ELR (cell line): Measurements from ENCODE around the gene SEMA3D.
"Not testable (repeated sequence)": the region's sequence is repeated elsewhere in the genome, so short reads cannot be mapped to it uniquely, and the experiment has no call there.

Experiments used
- DNase-seq: peaks from one replicate; pipeline ENCODE4 v3.0.0-alpha.2; 2015; ENCODE audit warnings: low read depth

The SEMA3D gene

GRCh38 chr7:84992954-84993353, 193.9 kb downstream of the SEMA3D start:
- DNase-seq: not testable (repeated sequence)

GRCh38 chr7:84985073-84985784, 201.6 kb downstream of the SEMA3D start:
- DNase-seq: no peak

GRCh38 chr7:84982199-84982598, 204.7 kb downstream of the SEMA3D start:
- DNase-seq: no peak

- no peak for DNase-seq
These were observed 205.5 kb downstream of the SEMA3D start for GRCh38 chr7:84981055-84981976.

GRCh38 chr7:84975586-84976185, 211.2 kb downstream of the SEMA3D start:
- no peak for DNase-seq

- DNase-seq: no peak
These were observed 215.5 kb downstream of the SEMA3D start for GRCh38 chr7:84971360-84971759.

- DNase-seq: no peak
These were observed 216.2 kb downstream of the SEMA3D start for GRCh38 chr7:84970670-84971069.

GRCh38 chr7:84953234-84953633, 233.6 kb downstream of the SEMA3D start:
- no peak for DNase-seq

- DNase-seq: peak; percentile 36
These were observed 236.0 kb downstream of the SEMA3D start for GRCh38 chr7:84950836-84951235.

- DNase-seq: no peak
These were observed 237.4 kb downstream of the SEMA3D start for GRCh38 chr7:84949501-84949900.

- peak; percentile 12 for DNase-seq
These were observed 237.8 kb downstream of the SEMA3D start for GRCh38 chr7:84949067-84949466.

- no peak for DNase-seq
These were observed 238.2 kb downstream of the SEMA3D start for GRCh38 chr7:84948634-84949033.

- no peak for DNase-seq
These were observed 240.3 kb downstream of the SEMA3D start for GRCh38 chr7:84946549-84946948.
